RWPE2 (cell line): Measurements from ENCODE around the gene PRMT7.

Experiments
- ATAC-seq: fragments of 200-7000 bp; cut with Tn5 transposase; 3 replicates; pipeline ENCODE4 v1.9.1; 2021; ENCODE audit warnings: low read depth
- DNase-seq: peaks from one replicate; pipeline ENCODE4 v3.0.0-alpha.2; 2020; ENCODE audit warnings: low spot score
- H3K27ac ChIP-seq: fragments of 450-650 bp; 2 replicates; pipeline ENCODE4 v1.5.1; 2017; ENCODE audit warnings: mild to moderate bottlenecking; ENCODE audit not compliant: poor library complexity, severe bottlenecking
- H3K27me3 ChIP-seq: fragments of 250-450 bp; sonication (Bioruptor Pico); 2 replicates; pipeline ENCODE4 v1.5.1; 2021; ENCODE audit warnings: mild to moderate bottlenecking, moderate library complexity; ENCODE audit not compliant: insufficient read depth, poor library complexity, severe bottlenecking
- H3K36me3 ChIP-seq: fragments of 250-450 bp; sonication (Bioruptor Pico); 2 replicates; pipeline ENCODE4 v1.5.1; 2020; ENCODE audit warnings: low read depth, mild to moderate bottlenecking, moderate library complexity
- H3K4me1 ChIP-seq: fragments of 250-450 bp; sonication (Bioruptor Pico); 2 replicates; pipeline ENCODE4 v1.5.1; 2021; ENCODE audit warnings: mild to moderate bottlenecking, moderate library complexity; ENCODE audit not compliant: insufficient read depth, poor library complexity, severe bottlenecking
- H3K4me3 ChIP-seq: fragments of 250-450 bp; sonication (Bioruptor Pico); 2 replicates; pipeline ENCODE4 v1.5.1; 2021; ENCODE audit warnings: mild to moderate bottlenecking, moderate library complexity; ENCODE audit not compliant: severe bottlenecking
- H3K9me3 ChIP-seq: fragments of 250-450 bp; sonication (Bioruptor Pico); 2 replicates; pipeline ENCODE4 v1.5.1; 2021; ENCODE audit warnings: mild to moderate bottlenecking, moderate library complexity; ENCODE audit not compliant: severe bottlenecking
- TF ChIP-seq, protein P1 (sequence below): fragments of 450-650 bp; IDR thresholded peaks from one replicate; pipeline ENCODE4 v1.5.1; 2017; ENCODE audit warnings: mild to moderate bottlenecking, moderate library complexity; ENCODE audit not compliant: poor library complexity, severe bottlenecking

Gene PRMT7

DNA sequence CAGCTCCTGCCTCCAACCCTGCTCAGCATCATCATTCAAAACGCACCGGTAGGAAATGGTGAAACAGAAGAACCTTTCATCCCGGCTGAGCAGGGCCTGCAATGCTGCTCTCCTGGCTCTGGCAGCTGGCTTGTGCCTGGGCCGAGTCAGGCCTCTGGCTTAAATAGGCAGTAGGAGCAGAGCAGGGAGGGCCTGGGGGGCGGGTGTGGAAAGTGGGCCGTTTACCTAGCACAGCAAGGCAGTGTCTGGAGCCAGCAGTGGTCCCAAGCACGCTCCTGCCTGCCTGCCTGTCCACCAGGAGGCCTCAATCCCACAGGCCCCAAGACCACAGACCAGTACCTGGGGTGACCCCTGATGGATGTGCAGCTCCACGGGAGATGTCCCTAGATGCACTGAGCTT, 78.2 kb downstream of the PRMT7 start:
- Histone ChIP-seq H3K27me3 (no peaks in the 10 kb centered on the region), H3K4me1 (no peaks in the 10 kb centered on the region), H3K36me3 (no peaks in the 10 kb centered on the region), H3K9me3 (no peaks in the 10 kb centered on the region), H3K4me3 (no peak overlapping the region), H3K27ac (no peak overlapping the region)
- ATAC-seq: no peak
- DNase-seq: no peak
- TF ChIP-seq, protein P1, sequence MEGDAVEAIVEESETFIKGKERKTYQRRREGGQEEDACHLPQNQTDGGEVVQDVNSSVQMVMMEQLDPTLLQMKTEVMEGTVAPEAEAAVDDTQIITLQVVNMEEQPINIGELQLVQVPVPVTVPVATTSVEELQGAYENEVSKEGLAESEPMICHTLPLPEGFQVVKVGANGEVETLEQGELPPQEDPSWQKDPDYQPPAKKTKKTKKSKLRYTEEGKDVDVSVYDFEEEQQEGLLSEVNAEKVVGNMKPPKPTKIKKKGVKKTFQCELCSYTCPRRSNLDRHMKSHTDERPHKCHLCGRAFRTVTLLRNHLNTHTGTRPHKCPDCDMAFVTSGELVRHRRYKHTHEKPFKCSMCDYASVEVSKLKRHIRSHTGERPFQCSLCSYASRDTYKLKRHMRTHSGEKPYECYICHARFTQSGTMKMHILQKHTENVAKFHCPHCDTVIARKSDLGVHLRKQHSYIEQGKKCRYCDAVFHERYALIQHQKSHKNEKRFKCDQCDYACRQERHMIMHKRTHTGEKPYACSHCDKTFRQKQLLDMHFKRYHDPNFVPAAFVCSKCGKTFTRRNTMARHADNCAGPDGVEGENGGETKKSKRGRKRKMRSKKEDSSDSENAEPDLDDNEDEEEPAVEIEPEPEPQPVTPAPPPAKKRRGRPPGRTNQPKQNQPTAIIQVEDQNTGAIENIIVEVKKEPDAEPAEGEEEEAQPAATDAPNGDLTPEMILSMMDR: no peak

DNA sequence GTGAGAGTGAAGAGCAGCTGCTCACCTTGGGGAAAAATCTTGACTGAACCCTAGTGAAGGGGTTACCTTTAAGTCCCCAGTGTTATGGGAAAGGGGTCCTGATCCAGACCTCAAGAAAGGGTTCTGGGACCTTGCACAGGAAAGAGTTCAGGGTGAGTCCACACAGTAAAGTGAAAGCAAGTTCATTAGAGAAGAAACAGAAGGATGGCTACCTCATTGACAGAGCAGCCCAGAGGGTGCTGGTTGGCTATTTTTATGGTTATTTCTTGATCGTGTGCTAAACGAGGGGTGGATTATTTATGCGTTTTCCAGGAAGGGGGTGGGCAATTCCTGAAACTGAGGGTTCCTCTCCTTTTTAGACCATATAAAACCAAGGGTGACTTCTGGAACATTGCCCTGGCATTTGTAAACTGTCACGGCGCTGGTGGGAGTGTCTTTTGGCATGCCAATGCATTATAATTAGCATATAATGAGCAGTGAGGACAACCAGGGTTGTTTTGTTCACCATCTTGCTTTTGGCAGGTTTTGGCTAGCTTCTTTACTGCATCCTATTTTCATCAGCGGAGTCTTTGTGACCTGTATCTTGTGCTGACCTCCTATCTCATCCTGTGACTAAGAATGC, 79.0 kb downstream of the PRMT7 start:
- no peaks in the 10 kb centered on the region for H3K27me3 ChIP-seq
- no peaks in the 10 kb centered on the region for H3K9me3 ChIP-seq
- H3K36me3 ChIP-seq: no peaks in the 10 kb centered on the region
- no peak for DNase-seq
- no peak for ATAC-seq
- no peak overlapping the region for H3K4me3 ChIP-seq
- TF ChIP-seq, protein P1: no peak
- no peaks in the 10 kb centered on the region for H3K4me1 ChIP-seq
- H3K27ac ChIP-seq: no peak overlapping the region

DNA sequence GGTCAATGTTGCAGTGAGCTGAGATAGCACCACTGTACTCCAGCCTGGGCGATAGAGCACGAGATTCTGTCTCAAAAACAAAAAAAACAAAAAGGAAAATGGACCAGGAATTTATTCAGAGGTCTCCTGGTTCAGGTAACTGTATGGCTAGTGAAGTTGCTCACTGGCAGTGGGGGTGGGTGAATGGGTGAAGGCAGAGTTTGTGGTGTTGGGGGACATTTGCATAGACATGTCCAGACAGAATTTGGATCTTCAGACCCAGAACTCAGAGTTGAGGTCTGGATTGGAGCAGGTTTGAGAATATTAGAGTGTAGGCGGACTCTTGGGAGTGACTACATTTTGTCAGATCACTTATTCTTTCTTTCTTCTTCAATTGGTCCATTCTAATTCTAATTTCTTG, 82.5 kb downstream of the PRMT7 start:
- Histone ChIP-seq H3K27me3 (no peaks in the 10 kb centered on the region), H3K4me3 (no peak overlapping the region), H3K27ac (no peak overlapping the region), H3K9me3 (no peaks in the 10 kb centered on the region), H3K36me3 (no peaks in the 10 kb centered on the region), H3K4me1 (no peaks in the 10 kb centered on the region)
- DNase-seq: no peak
- TF ChIP-seq, protein P1: no peak
- no peak for ATAC-seq

DNA sequence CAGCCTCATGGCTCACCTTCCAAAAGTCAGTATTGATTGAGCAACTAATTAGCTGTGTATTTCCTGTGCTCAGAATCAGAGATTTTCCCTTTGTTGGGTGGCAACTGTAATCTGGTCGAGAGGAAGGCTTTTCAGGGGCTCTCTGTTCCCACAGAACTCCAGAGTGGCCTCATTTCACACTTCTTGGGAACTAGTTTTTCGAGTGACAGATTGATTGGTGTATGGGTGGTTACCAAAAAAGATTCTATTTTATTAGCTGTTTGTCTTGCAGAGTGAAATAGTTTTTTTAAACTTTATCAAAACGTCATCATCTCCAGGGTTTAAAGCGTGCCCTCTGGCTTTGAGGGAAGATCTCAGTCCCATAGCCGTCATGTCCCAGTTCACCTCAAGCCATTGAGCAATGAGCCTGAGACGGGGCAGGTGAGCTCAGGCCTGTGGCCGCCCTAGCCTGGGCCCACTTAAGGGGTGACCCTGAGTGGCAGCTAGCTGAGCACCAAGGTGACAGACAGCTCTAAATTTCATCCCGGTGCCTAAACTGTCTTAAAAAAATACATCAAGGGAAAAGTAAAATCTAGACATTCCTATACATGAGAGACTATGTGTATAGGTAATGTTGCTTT, 84.5 kb downstream of the PRMT7 start:
- Histone ChIP-seq H3K27ac (no peak overlapping the region), H3K9me3 (no peaks in the 10 kb centered on the region), H3K27me3 (no peaks in the 10 kb centered on the region), H3K4me3 (no peak overlapping the region), H3K4me1 (no peaks in the 10 kb centered on the region), H3K36me3 (no peaks in the 10 kb centered on the region)
- no peak for DNase-seq
- TF ChIP-seq, protein P1: no peak
- ATAC-seq: no peak

DNA sequence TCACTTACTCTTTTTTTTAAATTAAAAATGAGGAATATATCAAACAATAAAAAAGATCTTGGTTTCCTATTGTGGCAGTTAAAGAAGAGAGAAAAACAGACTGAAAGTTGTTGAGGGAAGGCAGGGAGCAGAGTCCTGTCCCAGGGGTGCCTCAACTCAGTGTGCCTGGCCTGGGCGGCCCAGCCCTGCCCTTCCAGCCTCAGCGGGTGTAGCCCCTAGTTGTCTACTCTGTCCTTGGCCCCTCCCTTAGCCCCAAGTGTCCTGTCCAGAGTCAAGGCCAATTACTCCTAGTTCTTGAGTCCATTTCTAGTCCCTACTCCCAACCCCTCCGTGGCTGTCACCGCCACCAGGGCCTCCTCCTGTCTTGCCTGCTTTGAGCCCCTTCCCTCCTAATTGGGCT, 85.0 kb downstream of the PRMT7 start:
- no peak for ATAC-seq
- Histone ChIP-seq H3K27me3 (no peaks in the 10 kb centered on the region), H3K36me3 (no peaks in the 10 kb centered on the region), H3K27ac (no peak overlapping the region), H3K4me3 (no peak overlapping the region), H3K9me3 (no peaks in the 10 kb centered on the region), H3K4me1 (no peaks in the 10 kb centered on the region)
- DNase-seq: no peak
- TF ChIP-seq, protein P1: no peak
